Activated CD4-positive, alpha-beta T cell treated with anti-CD3 and anti-CD28 coated beads, Interleukin-2, amount 10 ng/mL, durations not matched to agents 7 days and 5 days (primary cell): ENCODE data around the gene RNPEP. TPM values are rescaled to one million over a fixed set of nuclear protein-coding genes. Genes with fewer than 3 reads are reported as not detected.

Experiments used
- CTCF ChIA-PET: fragments of 350-600 bp; sonication (Branson Sonifier 250); formaldehyde crosslinking; loops from one replicate; lab custom pipeline; 2021; ENCODE audit warnings: antibody characterized with exemption; lab: Charles Lee
- POLR2A ChIA-PET: fragments of 350-600 bp; sonication (Branson Sonifier 250); formaldehyde crosslinking; loops from one replicate; lab custom pipeline; 2021; ENCODE audit warnings: antibody characterized with exemption; lab: Charles Lee
- DNase-seq: peaks from one replicate; pipeline ENCODE4 v3.0.0-alpha.2; 2020
- H3K27ac Mint-ChIP-seq: one replicate; pipeline ENCODE4 v1.8.0; 2021; ENCODE audit warnings: mild to moderate bottlenecking, moderate library complexity, mixed read lengths
- H3K27me3 Mint-ChIP-seq: one replicate; pipeline ENCODE4 v1.8.0; 2021; ENCODE audit warnings: mixed read lengths
- H3K36me3 Mint-ChIP-seq: one replicate; pipeline ENCODE4 v1.8.0; 2021; ENCODE audit warnings: low read depth, mixed read lengths
- H3K4me1 Mint-ChIP-seq: one replicate; pipeline ENCODE4 v1.8.0; 2021; ENCODE audit warnings: mixed read lengths
- H3K4me3 Mint-ChIP-seq: one replicate; pipeline ENCODE4 v1.8.0; 2021; ENCODE audit warnings: mild to moderate bottlenecking, moderate library complexity, mixed read lengths
- H3K9me3 Mint-ChIP-seq: one replicate; pipeline ENCODE4 v1.8.0; 2021; ENCODE audit warnings: mixed read lengths
- total RNA-seq, 2 experiments: library from RNA; stranded (reverse); gene quantifications; one replicate each; pipeline ENCODE4 v1.2.3, GENCODE V29; 2021

Gene RNPEP
- total RNA-seq, 2 experiments from 2014 or later, result 31.0 to 32.8 TPM

GRCh38 chr1:202034149-202034682, 51.8 kb downstream of the RNPEP start:
- POLR2A ChIA-PET, result no interaction called here
- Mint-ChIP-seq H3K4me1 (no peaks in the 10 kb centered on the region), H3K27ac (no peak overlapping the region), H3K9me3 (no peaks in the 10 kb centered on the region), H3K27me3 (peaks cover 5% of the 10 kb centered on the region), H3K36me3 (no peaks in the 10 kb centered on the region), H3K4me3 (no peak overlapping the region)
- CTCF ChIA-PET, result no interaction called here
- DNase-seq, result no peak

DNA sequence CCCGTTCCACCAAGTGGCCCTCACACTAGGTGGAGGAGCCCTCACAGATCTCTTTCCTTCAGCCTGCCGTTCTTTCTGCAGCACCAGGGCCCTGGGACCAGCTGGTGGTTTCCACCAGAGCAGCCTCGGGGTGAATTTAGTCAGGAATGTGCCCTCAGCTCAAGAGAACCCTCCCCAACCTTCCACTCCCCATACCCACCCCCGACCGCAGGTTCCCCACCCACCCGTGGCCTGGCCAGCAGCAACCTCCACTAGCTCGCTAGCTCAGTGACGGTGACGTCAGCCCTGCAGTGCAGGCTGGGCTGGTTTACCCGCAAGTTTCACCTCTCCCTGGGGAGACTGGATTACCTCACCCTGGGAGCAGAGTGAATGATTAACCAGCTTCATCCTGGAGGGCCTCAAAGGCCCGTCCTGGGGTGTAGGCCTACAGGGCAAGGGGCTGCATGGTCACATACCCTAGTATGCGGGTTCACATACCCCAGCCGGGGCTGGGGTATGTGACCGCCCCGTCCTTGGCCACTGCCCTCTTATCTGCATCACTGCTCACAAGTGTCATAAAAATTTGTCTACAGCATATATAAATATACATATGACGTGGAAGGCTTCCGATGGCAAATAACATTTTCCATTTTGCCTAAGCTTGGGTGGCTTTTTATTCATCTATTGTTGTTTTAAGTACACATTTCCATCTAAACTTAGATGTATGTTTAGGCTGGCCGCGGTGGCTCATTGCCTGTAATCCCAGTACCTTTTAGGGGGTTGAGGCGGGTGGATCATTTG, 52.4 kb downstream of the RNPEP start:
- no peak for DNase-seq
- Mint-ChIP-seq H3K27me3 (peaks cover 7% of the 10 kb centered on the region), H3K9me3 (no peaks in the 10 kb centered on the region), H3K27ac (no peak overlapping the region), H3K4me3 (no peak overlapping the region), H3K36me3 (no peaks in the 10 kb centered on the region), H3K4me1 (no peaks in the 10 kb centered on the region)
- CTCF ChIA-PET, result no interaction called here
- POLR2A ChIA-PET, result no interaction called here

GRCh38 chr1:202036595-202037387, 54.3 kb downstream of the RNPEP start:
- CTCF ChIA-PET, result no interaction called here
- no peak for DNase-seq
- Mint-ChIP-seq H3K9me3 (no peaks in the 10 kb centered on the region), H3K4me1 (no peaks in the 10 kb centered on the region), H3K36me3 (no peaks in the 10 kb centered on the region), H3K27me3 (peaks cover 4% of the 10 kb centered on the region), H3K4me3 (no peak overlapping the region), H3K27ac (no peak overlapping the region)
- POLR2A ChIA-PET, result no interaction called here

DNA sequence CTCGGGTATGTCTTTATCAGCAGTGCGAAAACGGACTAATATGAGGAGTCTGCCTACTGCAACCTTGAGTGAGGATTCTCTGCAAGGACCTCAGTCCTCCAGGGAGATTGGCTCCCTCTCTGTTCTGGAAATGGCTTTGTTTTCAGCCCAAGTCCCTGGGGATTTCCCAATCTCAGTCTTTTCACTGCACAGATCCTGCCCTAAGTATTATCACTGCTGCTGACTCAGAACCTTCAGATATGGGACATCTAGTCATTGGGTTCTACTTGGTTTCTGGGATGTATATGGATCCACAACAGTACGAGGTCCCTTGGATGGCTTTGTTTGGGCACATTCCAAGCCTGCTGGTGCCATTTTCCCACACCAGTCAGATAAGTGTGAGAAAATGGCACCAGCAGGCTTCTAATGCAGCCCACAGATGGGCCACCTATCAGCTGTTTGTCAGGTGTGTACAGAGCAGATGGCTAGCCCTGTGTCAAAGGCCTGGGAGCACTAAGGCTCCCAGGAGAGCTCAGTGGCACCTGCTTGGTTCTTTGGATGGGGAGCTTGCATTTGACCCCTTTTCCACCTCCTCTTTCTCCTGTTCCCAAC, 55.4 kb downstream of the RNPEP start:
- CTCF ChIA-PET, result no interaction called here
- H3K36me3 Mint-ChIP-seq, result no peaks in the 10 kb centered on the region
- H3K9me3 Mint-ChIP-seq, result no peaks in the 10 kb centered on the region
- no peak for DNase-seq
- peaks cover 4% of the 10 kb centered on the region for H3K27me3 Mint-ChIP-seq
- H3K4me1 Mint-ChIP-seq, result no peaks in the 10 kb centered on the region
- no peak overlapping the region for H3K27ac Mint-ChIP-seq
- no peak overlapping the region for H3K4me3 Mint-ChIP-seq
- POLR2A ChIA-PET, result no interaction called here

- no peaks in the 10 kb centered on the region for H3K4me1 Mint-ChIP-seq
Measured at GRCh38 chr1:202038688-202039346, 56.4 kb downstream of the RNPEP start.

DNA sequence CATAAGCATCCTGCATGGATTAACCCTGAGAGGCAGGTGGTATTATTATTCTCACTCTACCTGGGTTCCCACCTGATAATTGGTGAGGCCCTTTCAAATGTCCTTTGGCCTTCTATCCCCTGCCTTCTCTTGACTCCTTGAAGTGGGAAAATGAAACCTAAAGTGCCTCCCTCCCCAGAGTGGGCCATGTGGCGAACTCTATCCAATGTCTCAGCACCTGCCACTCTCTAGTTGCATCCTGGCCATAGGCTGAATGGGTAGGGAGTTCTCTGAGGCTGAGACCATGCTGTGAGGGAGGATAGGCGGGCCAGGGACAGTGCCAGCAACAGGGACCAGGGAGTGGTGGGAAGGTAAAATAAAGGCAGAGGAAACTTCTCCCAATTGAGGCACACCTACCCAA, 63.3 kb downstream of the RNPEP start:
- H3K4me3 Mint-ChIP-seq, result no peak overlapping the region
- H3K36me3 Mint-ChIP-seq, result no peaks in the 10 kb centered on the region
- CTCF ChIA-PET, result no interaction called here
- H3K27ac Mint-ChIP-seq, result no peak overlapping the region
- POLR2A ChIA-PET, result no interaction called here
- no peaks in the 10 kb centered on the region for H3K9me3 Mint-ChIP-seq
- no peak for DNase-seq
- H3K27me3 Mint-ChIP-seq, result peaks cover 2% of the 10 kb centered on the region
- peaks cover 4% of the 10 kb centered on the region for H3K4me1 Mint-ChIP-seq

More at GRCh38 chr1:202038688-202039346, 56.4 kb downstream of the RNPEP start:
- DNase-seq, result no peak
- CTCF ChIA-PET, result no interaction called here
- POLR2A ChIA-PET, result no interaction called here
- Mint-ChIP-seq H3K4me3 (no peak overlapping the region), H3K27me3 (peaks cover 4% of the 10 kb centered on the region), H3K36me3 (no peaks in the 10 kb centered on the region), H3K27ac (no peak overlapping the region), H3K9me3 (no peaks in the 10 kb centered on the region)

- no peak overlapping the region for H3K27ac Mint-ChIP-seq
- H3K9me3 Mint-ChIP-seq, result no peaks in the 10 kb centered on the region
- no peak for DNase-seq
- peaks cover 2% of the 10 kb centered on the region for H3K27me3 Mint-ChIP-seq
- H3K4me1 Mint-ChIP-seq, result peaks cover 4% of the 10 kb centered on the region
- no peaks in the 10 kb centered on the region for H3K36me3 Mint-ChIP-seq
- POLR2A ChIA-PET, result no interaction called here
- CTCF ChIA-PET, result no interaction called here
- no peak overlapping the region for H3K4me3 Mint-ChIP-seq
Measured at GRCh38 chr1:202046227-202046626, 63.8 kb downstream of the RNPEP start.

DNA sequence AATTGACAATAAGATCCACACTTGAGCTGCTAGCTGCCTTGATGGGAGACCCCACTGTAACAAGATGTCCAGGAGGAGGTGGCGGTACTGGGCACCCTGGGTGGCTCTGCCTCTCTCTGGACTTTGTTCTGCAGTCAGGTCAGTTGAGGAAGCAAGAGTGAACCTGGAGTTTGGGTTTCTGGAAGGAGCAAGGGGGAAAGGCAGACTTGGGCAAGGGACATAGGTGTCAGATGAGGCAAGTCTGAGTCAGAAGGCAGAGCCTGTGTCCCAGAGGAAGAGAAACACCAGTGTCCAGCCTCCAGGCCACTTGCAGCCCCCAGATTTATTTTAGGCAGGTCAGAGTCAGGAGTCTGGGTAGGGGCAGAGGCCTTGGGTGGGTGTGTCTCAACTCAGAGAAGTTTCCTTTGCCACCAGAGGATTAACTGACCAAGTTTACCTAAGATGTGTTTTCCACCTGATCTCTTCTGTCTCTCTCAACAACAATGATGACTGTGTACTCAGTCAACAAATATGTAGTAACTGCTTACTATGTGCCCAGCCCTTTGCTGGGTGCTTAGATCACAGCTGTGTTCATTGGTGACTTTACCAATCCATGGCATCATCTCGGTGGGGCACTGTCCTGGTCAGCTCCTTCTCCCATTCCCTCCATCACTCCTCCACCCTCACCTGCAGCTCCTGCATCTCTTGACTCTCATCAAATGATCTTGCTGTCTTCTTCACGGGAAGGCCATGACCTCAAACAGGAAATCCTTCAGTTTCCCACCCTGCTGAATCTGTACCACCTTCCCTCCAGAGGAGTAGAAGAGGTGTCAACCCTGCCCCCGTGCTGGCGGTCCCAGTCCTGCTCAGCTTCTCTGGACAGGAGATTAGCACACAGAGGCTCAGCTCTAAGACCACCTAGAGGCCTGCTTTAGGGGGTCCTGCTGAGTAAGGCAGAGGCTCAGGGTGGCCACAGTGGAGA, 64.6 kb downstream of the RNPEP start:
- Mint-ChIP-seq H3K4me1 (peaks cover 4% of the 10 kb centered on the region), H3K9me3 (no peaks in the 10 kb centered on the region)

DNA sequence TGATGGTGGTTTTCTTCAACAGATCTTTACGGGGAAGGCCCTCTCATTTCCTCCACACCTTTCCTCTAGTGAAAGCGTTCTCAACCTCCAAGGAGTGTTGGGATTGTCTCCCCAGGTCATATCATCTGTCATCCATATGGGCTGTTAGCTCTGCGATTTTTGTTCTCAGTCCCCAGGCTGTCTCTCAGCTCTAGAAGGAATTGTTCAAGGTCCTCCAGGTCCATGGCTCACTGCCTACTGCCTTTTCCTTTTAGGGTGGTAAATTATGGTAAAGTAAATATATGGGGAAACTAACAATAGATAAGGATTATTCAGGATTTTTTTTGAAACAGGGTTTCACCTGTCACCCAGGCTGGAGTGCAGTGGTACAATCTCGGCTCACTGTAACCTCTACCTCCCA, 65.5 kb downstream of the RNPEP start:
- ChIA-PET CTCF (no interaction called here), POLR2A (no interaction called here)
- peaks cover 4% of the 10 kb centered on the region for H3K4me1 Mint-ChIP-seq
- no peaks in the 10 kb centered on the region for H3K36me3 Mint-ChIP-seq
- DNase-seq, result no peak
- H3K4me3 Mint-ChIP-seq, result no peak overlapping the region
- H3K27ac Mint-ChIP-seq, result no peak overlapping the region
- no peaks in the 10 kb centered on the region for H3K9me3 Mint-ChIP-seq
- H3K27me3 Mint-ChIP-seq, result peaks cover 2% of the 10 kb centered on the region

More for the DNA sequence above, 64.6 kb downstream of the RNPEP start:
- ChIA-PET POLR2A (no interaction called here), CTCF (interaction anchor here (0.5 kb wide), 1 partner anchor 19 kb away, joined by 3 read pairs; no protein-coding TSS in a partner anchor)
- no peak overlapping the region for H3K27ac Mint-ChIP-seq
- H3K36me3 Mint-ChIP-seq, result no peaks in the 10 kb centered on the region
- no peak for DNase-seq
- no peak overlapping the region for H3K4me3 Mint-ChIP-seq
- H3K27me3 Mint-ChIP-seq, result peaks cover 2% of the 10 kb centered on the region

- no peaks in the 10 kb centered on the region for H3K36me3 Mint-ChIP-seq
- peaks cover 4% of the 10 kb centered on the region for H3K4me1 Mint-ChIP-seq
- no peak overlapping the region for H3K27ac Mint-ChIP-seq
- H3K9me3 Mint-ChIP-seq, result no peaks in the 10 kb centered on the region
- H3K27me3 Mint-ChIP-seq, result peaks cover 2% of the 10 kb centered on the region
- no peak for DNase-seq
- no peak overlapping the region for H3K4me3 Mint-ChIP-seq
- CTCF ChIA-PET, result interaction anchor here (0.6 to 0.7 kb wide), 2 partner anchors 20 to 512 kb away, joined by 3 to 5 read pairs; no protein-coding TSS in a partner anchor
- POLR2A ChIA-PET, result no interaction called here
Measured at GRCh38 chr1:202049129-202049528, 66.7 kb downstream of the RNPEP start.

DNA sequence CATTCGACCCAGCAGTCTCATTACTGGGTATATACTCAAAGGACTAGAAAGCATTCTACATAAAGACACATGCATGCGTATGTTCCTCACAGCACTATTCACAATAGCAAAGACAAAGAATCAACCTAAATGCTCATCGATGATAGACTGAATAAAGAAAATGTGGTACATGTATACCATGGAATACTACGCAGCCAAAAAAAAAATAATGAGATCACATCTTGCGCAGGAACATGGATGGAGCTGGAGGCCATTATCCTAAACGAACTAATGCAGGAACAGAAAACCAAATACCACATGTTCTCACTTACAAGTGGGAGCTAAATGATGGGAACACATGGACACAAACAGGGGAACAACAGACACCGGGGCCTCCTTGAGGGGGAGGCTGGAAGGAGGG, 71.6 kb downstream of the RNPEP start:
- H3K27me3 Mint-ChIP-seq, result no peaks in the 10 kb centered on the region
- no peaks in the 10 kb centered on the region for H3K36me3 Mint-ChIP-seq
- no peak overlapping the region for H3K4me3 Mint-ChIP-seq
- ChIA-PET CTCF (interaction anchor here (0.6 to 0.7 kb wide), 2 partner anchors 49 to 594 kb away, joined by 3 read pairs; no protein-coding TSS in a partner anchor), POLR2A (no interaction called here)
- DNase-seq, result no peak
- no peak overlapping the region for H3K27ac Mint-ChIP-seq
- H3K4me1 Mint-ChIP-seq, result no peaks in the 10 kb centered on the region
- H3K9me3 Mint-ChIP-seq, result no peaks in the 10 kb centered on the region
